Right ventricle myocardium superior (tissue), 1 donor: ENCODE measurements around the gene QPCT. TPM values are rescaled to one million over a fixed set of nuclear protein-coding genes. Genes with fewer than 3 reads are reported as not detected.
"Not testable (repeated sequence)": the region's sequence is repeated elsewhere in the genome, so short reads cannot be mapped to it uniquely, and the experiment has no call there.

Experiments used
- ATAC-seq: fragments of 200-7000 bp; cut with Tn5 transposase; one replicate; pipeline ENCODE4 v1.9.1; 2020; ENCODE audit warnings: mild to moderate bottlenecking; ENCODE audit not compliant: poor library complexity
- DNase-seq: peaks from one replicate; pipeline ENCODE4 v3.0.0-alpha.2; 2020
- intact Hi-C: fragments of 100-400 bp; cut with DNase I; formaldehyde crosslinking; loops from one replicate; pipeline ENCODE4 v1.11.2; 2022
- total RNA-seq: library from RNA; stranded (reverse); fragmentation: NEBNext Ultra II Directional; extraction: Animal tissue kit (Norgen Biotek cat#: 25700); gene quantifications from one replicate; pipeline ENCODE4 v1.2.1, GENCODE V29; 2021
- donor health status: DM: no; HTN: yes; CAD: no; lungs with severe emphysema.

Gene QPCT
- total RNA-seq, 1 donor from 2014 or later = 1.2 TPM

DNA sequence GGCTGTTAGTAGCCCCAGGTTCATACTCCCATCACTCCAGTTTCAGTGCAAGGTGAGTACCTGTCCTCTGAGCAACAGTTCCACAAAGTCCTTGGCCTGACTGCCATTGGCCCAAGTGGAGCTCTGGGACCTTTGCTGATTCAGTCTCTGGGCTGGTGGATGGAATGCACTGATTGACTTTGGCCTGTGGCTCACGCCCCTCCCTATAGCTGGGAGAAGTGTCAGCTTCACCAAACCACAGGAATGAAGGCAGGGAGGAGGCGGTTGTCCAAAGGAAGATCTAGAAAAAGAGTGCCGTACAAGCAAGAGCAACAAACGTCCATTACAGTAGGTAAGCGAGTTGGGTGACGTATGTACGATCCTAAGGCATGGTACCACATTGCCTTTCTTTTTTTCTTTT, 34.0 kb downstream of the QPCT start:
- ATAC-seq (no peak), DNase-seq (no peak)
- intact Hi-C loops = no loop called here

GRCh38 chr2:37379881-37380296, 35.5 kb downstream of the QPCT start:
- intact Hi-C loops = no loop called here
- ATAC-seq = no peak
- DNase-seq = no peak

DNA sequence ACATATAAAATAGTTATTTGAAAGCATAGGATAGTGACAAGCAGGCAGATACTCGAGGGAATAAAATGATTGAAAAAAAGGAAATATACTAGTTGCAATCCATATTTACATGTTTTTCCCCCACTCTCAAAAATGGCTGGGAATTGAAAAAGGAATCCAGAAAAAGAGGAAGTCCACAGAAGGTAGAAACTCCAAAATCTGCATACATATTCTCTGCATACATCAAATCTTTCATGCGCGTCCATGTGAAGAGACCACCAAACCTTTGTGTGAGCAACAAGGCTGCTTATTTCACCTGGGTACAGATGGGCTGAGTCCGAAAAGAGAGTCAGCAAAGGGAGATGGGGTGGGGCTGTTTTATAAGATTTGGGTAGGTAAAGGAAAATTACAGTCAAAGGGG, 36.4 kb downstream of the QPCT start:
- intact Hi-C loops, DNase-seq, ATAC-seq: not testable (repeated sequence)

- peak; percentile 45 for DNase-seq
- intact Hi-C loops, ATAC-seq: not testable (repeated sequence)
Observed at GRCh38 chr2:37384261-37384660, 39.8 kb downstream of the QPCT start.

DNA sequence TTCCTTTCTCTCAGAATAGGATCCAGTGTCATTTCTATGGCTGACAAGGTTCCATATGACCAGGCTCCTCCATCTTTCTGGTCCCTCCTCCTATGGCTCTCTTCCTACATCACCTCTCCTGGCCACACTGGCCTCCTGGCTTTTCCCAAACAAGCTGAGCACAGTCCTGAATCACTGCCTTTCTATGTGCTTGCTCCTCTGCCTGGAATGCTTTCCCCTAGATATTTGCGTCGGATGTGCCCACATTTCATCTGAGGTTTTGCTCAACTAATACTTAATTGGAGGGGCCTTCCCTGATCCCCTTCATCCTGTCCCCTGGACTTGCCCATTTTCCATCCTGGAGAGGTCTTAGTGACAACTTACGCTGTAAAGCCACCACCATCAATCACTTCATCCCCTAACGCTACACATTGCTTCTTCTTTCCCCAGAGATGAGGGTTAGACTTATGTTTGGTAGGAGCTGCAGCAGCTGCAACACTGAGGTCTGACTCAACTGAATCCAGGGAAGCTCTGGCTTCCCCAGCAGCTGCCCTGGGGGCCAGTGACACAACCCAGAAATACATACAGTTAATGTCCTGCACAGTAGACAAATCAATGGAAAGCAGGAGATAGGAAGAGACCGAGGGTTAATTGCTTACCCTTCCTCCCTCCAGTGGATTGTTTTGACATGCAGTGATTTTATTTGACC, 42.9 kb downstream of the QPCT start:
- no peak for ATAC-seq
- DNase-seq = no peak
- intact Hi-C loops = no loop called here

DNA sequence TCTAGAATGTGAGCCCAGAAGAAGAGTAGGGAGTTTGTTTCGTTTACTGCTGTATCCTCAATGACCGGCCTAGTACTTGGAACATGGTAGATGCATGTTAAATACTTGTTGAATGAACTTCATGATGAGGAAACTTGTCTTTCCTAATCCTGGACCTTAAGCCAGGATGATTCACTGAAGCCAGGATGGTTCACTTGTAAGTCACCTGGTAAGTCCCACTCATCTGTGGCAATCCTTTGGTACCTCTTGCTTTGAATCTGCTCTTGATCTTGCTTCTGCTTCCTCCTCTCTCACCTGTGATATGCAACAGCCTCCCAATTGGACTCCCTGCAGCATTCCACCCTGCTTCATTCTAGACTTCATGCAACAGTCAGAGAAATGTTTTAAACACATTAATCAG, 43.6 kb downstream of the QPCT start:
- DNase-seq (no peak), ATAC-seq (no peak)
- intact Hi-C loops = no loop called here

- intact Hi-C loops = no loop called here
- no peak for ATAC-seq
- no peak for DNase-seq
Observed at GRCh38 chr2:37389395-37389794, 45.0 kb downstream of the QPCT start.

- ATAC-seq (peak; percentile 45), DNase-seq (no peak)
- intact Hi-C loops = loop anchor here (5.0 to 10.0 kb wide), 2 partner anchors 442 to 885 kb away; no protein-coding TSS in a partner anchor
Observed at GRCh38 chr2:37389989-37390765, 45.7 kb downstream of the QPCT start.

- no peak for DNase-seq
- ATAC-seq = no peak
- intact Hi-C loops = loop anchor here (5.0 to 10.0 kb wide), 2 partner anchors 442 to 884 kb away; no protein-coding TSS in a partner anchor
Observed at GRCh38 chr2:37390777-37391176, 46.3 kb downstream of the QPCT start.

DNA sequence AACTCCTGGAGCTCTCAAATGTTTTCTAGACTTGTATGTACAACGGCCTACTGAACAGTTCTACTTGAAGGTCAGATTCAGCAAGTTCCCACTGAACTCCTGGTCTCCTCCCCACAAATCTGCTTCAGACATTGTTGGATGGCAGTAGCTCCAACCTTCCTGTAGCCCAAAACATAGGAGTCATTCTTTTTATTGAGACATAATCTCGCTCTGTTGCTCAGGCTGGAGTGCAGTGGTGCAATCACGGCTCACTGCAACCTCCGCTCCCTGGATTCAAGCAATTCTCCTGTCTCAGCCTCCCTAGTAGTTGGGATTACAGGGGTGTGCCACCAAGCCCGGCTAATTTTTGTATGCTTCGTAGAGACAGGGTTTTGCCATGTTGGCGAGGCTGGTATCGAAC, 47.3 kb downstream of the QPCT start:
- intact Hi-C loops = loop anchor here (5.0 to 10.0 kb wide), 2 partner anchors 441 to 883 kb away; no protein-coding TSS in a partner anchor
- no peak for DNase-seq
- no peak for ATAC-seq

DNA sequence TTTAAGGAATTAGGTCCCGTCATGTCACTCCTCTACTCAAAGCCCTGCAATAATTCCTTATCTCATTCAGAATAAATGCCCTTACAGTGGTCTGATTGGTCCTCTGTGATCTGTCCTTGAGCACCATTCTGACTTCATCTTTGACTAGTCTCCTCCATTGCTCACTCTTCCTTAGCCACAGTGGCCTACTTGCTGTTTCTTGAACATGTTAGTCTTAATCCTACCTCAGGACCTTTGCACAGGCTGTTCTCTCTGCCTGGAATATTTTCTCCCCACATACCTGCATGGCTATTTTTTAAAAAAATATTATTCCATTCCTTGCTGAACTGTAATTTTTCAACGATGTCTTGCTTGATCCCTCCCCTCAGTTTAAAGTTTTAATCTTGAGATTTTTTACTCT, 48.0 kb downstream of the QPCT start:
- intact Hi-C loops = loop anchor here (5.0 to 10.0 kb wide), 2 partner anchors 440 to 882 kb away; no protein-coding TSS in a partner anchor
- no peak for ATAC-seq
- no peak for DNase-seq

DNA sequence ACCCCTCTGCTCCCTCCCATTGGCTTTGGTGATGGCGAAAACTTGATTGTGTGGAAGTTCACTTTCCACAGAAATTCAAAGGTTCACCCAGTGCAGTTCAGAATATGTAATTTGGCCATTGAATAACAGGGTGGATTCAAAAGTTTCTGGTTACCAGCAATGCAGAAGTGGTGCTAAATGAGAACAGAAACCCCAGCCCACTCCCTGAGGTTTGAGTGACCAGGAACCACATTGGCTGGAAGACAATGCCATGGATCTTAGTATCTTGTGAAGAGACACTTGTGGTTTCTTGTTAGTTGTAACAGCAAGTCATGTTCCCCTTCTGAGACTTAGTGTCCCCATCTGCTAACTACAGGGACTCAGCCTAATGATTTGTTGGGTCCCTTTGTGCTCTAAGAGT, 49.8 kb downstream of the QPCT start:
- intact Hi-C loops = loop anchor here (5.0 to 10.0 kb wide), 2 partner anchors 438 to 881 kb away; no protein-coding TSS in a partner anchor

GRCh38 chr2:37394796-37395555, 50.5 kb downstream of the QPCT start:
- intact Hi-C loops = loop anchor here (5.0 to 10.0 kb wide), 3 partner anchors 437 to 880 kb away; no protein-coding TSS in a partner anchor
- ATAC-seq (no peak), DNase-seq (no peak)

More for the DNA sequence above, 49.8 kb downstream of the QPCT start:
- no peak for ATAC-seq
- DNase-seq = no peak

DNA sequence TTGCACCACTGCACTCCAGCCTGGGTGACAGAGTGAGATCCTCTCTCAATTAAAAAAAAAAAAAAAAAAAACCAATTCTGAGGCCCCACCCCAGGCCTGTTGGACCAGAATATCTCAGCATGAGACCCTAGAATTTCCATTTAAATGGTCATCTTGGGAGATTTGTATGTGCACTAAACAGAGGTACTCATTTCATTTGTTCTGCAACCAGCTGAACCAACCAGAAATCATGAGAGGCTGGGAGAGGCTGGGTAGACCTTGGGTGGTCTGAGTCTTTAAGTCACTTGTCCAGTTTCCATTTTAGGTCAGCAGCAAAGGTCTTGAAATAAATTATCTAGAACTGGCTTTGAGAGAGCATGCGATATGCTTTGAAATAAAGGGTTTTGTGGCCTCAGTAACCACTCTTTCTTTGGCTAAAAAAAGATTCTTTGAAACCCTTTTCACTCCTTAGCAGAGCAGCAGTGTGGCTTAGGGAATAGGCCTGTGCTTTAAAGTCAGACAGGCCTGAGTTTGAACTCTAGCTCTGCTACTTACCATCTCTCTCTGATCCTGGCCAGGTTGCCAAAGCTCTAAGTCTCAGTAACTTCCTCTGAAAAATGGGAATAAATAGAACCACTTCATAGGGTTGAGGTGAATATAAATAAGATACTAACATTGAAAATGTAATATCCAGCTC, 52.6 kb downstream of the QPCT start:
- intact Hi-C loops = loop anchor here (5.0 to 10.0 kb wide), 2 partner anchors 480 to 878 kb away; no protein-coding TSS in a partner anchor
- ATAC-seq = no peak
- no peak for DNase-seq

DNA sequence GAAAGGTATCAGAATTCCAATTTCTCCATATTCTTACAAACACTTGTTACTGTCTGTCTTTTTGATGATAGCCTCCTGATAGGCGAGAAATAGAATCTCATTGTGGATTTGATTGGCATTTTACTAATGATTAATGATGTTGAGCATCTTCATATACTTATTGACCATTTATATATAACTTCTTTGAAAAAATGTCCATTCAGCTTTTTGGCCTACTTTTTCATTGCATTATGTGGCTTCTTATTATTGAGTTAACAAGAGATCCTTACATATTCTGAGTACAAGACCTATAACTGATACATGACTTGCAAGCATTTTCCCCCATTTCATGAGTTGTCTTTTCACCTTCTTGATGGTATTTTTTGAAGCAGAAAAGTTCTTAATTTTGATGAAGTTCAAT, 54.6 kb downstream of the QPCT start:
- DNase-seq (no peak), ATAC-seq (no peak)
- intact Hi-C loops = loop anchor here (5.0 to 10.0 kb wide), 2 partner anchors 478 to 876 kb away; no protein-coding TSS in a partner anchor

GRCh38 chr2:37400041-37400440, 55.6 kb downstream of the QPCT start:
- DNase-seq (no peak), ATAC-seq (no peak)
- intact Hi-C loops = no loop called here

DNA sequence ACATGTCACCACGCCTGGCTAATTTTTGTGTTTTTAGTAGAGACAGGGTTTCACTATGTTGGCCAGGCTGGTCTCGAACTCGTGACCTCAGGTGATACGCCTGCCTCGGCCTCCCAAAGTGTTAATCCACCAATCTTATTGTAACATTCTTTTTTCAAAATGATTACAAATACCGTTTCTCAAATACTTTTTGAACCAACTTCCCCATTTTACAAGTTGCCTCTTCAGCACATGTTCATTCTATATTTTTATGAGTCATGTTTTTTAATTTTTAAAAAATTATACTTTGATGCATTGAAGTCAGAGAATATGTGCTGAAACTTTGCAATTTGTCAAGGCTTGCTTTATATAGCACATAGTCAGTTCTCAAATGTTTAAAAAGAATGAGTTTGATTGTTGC, 58.2 kb downstream of the QPCT start:
- DNase-seq = no peak
- no peak for ATAC-seq
- intact Hi-C loops = no loop called here

DNA sequence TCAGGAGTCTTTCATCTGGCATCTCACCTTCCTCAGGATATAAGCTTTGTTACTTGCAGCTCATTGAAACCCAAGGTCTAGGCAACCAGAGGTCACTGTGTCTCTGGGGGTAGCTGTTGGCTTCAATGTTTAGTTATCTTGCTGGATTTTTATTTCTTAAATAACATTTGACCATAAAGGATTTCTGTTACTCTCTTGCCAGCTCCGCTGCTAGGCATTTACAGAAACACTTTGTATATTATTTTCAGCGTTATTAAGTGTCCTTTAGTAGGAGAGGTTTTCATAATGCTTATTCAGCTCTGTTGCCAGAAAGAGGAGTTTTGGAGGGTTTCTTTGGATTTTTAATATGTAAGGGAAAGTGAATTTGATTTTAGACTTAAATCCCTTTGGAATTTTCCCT, 61.4 kb downstream of the QPCT start:
- DNase-seq (no peak), ATAC-seq (no peak)
- intact Hi-C loops = no loop called here
